Ovary (tissue), 3 donors: Measurements from ENCODE around the gene DHFR.

ENCODE experiments used
- EP300 ChIP-seq: sonication (generic); formaldehyde crosslinking; IDR thresholded peaks from one replicate; pipeline ENCODE4 v1.6.1; 2017; ENCODE audit warnings: antibody characterized with exemption
- POLR2A ChIP-seq: fragments of 450-650 bp; IDR thresholded peaks from one replicate; pipeline ENCODE4 v1.6.1; 2017; ENCODE audit warnings: antibody characterized with exemption, mild to moderate bottlenecking, moderate library complexity
- TF ChIP-seq, protein P1 (sequence below), 3 donors: fragments of 450-650 bp in 2 of 3; fragments of 200-600 bp in 1 of 3; IDR thresholded peaks; one replicate each; pipeline versions ENCODE4 v1.5.1 to v1.8.0; 2016 to 2022; ENCODE audit warnings: antibody characterized with exemption in 3 of 3, mild to moderate bottlenecking in 1 of 3
- donor health status: DM: no; HTN: no; CAD: no.

GRCh38 chr5:80701597-80701996 is 46.8 kb upstream of the DHFR start:
- TF ChIP-seq, protein P1, sequence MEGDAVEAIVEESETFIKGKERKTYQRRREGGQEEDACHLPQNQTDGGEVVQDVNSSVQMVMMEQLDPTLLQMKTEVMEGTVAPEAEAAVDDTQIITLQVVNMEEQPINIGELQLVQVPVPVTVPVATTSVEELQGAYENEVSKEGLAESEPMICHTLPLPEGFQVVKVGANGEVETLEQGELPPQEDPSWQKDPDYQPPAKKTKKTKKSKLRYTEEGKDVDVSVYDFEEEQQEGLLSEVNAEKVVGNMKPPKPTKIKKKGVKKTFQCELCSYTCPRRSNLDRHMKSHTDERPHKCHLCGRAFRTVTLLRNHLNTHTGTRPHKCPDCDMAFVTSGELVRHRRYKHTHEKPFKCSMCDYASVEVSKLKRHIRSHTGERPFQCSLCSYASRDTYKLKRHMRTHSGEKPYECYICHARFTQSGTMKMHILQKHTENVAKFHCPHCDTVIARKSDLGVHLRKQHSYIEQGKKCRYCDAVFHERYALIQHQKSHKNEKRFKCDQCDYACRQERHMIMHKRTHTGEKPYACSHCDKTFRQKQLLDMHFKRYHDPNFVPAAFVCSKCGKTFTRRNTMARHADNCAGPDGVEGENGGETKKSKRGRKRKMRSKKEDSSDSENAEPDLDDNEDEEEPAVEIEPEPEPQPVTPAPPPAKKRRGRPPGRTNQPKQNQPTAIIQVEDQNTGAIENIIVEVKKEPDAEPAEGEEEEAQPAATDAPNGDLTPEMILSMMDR (IDR thresholded peaks at IDR 0.05): no peak
- TF ChIP-seq EP300: no peak
- no peak for TF ChIP-seq POLR2A
